ENCODE results near the gene PRPF40A.
"Not testable (repeated sequence)": the region's sequence is repeated elsewhere in the genome, so short reads cannot be mapped to it uniquely, and the experiment has no call there.

DNA sequence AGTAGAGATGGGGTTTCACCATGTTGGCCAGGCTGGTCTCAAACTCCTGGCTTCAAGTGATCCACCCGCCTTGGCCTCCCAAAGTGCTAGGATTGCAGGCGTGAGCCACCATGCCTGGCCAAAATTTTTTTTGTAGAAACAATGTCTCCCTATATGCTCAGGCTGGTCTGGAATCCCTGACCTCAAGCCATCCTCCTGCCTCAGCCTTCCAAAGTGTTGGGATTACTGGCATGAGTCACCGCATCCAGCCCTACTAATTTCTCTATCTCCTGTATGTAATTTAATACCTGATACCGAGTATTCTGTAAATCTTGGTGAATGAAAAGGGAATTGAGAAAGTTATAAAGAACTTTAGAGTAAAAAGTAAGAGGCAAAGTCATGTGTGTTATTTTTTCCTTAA is 30.5 kb upstream of the PRPF40A start:
- TF ChIP-seq, protein P1, sequence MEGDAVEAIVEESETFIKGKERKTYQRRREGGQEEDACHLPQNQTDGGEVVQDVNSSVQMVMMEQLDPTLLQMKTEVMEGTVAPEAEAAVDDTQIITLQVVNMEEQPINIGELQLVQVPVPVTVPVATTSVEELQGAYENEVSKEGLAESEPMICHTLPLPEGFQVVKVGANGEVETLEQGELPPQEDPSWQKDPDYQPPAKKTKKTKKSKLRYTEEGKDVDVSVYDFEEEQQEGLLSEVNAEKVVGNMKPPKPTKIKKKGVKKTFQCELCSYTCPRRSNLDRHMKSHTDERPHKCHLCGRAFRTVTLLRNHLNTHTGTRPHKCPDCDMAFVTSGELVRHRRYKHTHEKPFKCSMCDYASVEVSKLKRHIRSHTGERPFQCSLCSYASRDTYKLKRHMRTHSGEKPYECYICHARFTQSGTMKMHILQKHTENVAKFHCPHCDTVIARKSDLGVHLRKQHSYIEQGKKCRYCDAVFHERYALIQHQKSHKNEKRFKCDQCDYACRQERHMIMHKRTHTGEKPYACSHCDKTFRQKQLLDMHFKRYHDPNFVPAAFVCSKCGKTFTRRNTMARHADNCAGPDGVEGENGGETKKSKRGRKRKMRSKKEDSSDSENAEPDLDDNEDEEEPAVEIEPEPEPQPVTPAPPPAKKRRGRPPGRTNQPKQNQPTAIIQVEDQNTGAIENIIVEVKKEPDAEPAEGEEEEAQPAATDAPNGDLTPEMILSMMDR (conservative IDR thresholded peaks at IDR 0.05 in 1 of 2, IDR thresholded peaks at IDR 0.05 in 1 of 2; ENCODE audit: low read depth in 1 of 2, low read length in 2 of 2), result not testable (repeated sequence)
- TF ChIP-seq EZH2 (IDR thresholded peaks at IDR 0.05; ENCODE audit: low read length, missing control alignments), result not testable (repeated sequence)
